HG02678 (cell line): ENCODE results near the gene ACSM2B.
"Not testable (repeated sequence)": the region's sequence is repeated elsewhere in the genome, so short reads cannot be mapped to it uniquely, and the experiment has no call there.

ENCODE experiments used
- ATAC-seq: cut with Tn5 transposase; IDR thresholded peaks from one replicate; pipeline ENCODE4 v1.9.1; 2021; ENCODE audit warnings: mild to moderate bottlenecking, moderate library complexity; ENCODE audit not compliant: unreplicated experiment

ACSM2B gene

DNA sequence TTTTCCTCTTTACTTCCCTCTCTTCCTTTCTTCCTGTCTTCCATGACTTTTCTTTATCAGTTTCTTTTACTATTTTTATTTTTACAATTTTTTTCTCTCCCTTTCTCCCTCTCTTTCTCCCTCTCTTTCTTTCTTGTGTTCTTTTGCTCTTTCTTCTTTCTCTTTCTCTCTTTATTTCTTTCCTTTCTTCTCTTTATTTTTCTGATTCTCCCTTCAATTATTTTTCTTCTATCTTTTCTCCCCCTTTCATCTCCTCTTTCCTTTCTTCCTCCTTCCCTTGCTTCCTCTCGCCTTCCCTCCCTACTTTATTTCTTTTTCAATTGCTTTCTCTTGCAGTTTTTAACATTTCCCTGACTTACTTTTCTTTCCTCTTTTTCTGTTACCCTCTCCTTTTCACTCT lies 39.5 kb downstream of the ACSM2B start:
- ATAC-seq: not testable (repeated sequence)

- not testable (repeated sequence) for ATAC-seq
Measured at GRCh38 chr16:20532284-20532792, 43.8 kb downstream of the ACSM2B start.

DNA sequence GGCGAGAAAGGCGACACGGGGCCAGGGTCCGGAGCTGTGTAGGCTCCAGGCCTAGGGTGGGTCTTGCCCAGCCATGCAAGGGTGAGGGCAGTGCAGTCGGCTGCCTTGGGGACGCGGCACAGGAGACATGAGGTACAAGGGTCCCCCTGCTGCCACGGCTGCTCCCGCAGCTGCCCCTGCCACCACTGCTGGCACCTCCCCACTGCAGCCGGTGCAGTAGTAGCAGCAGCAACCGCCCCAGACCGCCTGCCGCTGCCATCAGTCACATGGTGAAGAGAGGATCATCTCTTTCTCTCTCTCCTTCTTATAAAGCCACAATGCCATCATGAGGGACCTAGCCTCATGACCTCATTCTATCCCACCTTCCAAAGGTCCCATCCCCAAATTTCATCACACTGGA lies 44.4 kb downstream of the ACSM2B start:
- ATAC-seq: not testable (repeated sequence)

- no peak for ATAC-seq
Measured at GRCh38 chr16:20520103-20520502, 56.1 kb downstream of the ACSM2B start.

- no peak for ATAC-seq
Measured at GRCh38 chr16:20519231-20519630, 56.9 kb downstream of the ACSM2B start.

- no peak for ATAC-seq
Measured at GRCh38 chr16:20517149-20517548, 59.0 kb downstream of the ACSM2B start.

DNA sequence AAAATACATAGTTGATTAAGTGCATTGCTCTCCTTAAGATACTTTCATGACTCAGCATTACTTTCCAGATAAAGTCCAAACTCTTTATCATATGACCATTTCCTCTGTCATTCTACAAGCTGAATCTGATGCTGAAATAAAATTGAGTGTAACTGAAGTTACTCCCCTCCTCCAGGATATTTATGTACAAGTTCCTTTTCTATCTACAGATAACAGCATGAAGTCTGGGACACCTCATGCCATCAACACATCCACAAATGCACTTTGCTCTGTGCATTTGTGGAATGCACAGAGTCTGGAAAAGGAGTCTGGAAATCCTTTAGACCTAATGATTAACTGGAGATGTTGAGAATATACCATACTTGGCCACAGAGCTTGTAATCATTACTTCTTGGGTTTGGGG lies 60.5 kb downstream of the ACSM2B start:
- ATAC-seq: no peak

DNA sequence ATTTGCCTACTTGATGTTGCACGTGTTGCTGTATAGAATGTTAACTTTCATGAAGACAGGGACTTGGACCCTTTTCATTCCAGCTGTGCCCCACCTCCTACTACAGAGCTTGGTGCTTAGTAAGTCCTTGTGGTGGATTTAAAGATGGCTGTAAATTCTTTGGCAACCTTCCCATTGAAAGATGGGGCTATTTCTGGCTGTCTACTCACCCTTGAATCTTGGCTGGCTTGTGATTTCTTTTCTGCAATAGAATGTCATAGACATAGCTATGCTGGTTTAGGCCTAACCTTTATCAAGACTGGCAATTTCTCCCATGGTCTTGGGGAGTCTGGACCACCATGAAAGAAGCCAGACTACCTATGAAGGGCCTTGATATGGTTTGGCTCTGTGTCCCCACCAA lies 65.8 kb downstream of the ACSM2B start:
- ATAC-seq: no peak

DNA sequence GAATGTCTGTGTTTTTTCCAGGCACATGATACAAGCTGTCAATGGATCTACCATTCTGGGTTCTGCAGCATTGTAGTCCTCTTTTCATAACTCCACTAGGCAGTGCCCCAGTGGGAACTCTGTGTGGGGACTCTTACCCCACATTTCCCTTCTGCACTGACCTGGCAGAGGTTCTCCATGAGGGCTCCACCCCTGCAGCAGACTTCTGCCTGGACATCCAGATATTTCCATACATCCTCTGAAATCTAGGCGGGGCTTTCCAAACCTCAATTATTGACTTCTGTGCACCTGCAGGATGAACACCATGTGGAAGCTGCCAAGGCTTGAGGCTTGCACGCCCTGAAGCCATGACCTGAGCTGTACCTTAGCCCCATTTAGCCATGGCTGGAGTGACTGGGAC lies 68.9 kb downstream of the ACSM2B start:
- ATAC-seq: no peak

DNA sequence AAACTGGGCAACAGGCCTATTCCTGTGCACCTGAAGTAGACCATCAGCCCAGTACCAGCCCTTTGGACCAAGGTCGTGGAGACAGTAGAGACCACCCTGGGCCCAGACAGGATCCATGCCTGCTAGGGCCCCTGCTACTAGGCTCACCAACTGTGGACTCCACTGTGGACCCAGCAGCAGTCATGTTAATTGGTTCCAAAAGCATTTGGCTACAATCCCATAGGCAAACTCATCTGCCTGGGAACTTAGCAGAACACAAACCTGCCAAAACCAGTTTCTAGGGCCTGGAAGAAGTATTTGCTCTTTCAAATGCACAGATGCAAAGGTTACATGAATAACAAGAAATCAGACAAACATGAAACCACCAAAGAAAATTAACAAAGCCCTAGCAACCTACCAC lies 71.7 kb downstream of the ACSM2B start:
- no peak for ATAC-seq

GRCh38 chr16:20491448-20491847 lies 84.7 kb downstream of the ACSM2B start:
- not testable (repeated sequence) for ATAC-seq

- ATAC-seq: not testable (repeated sequence)
Measured at GRCh38 chr16:20490994-20491393, 85.2 kb downstream of the ACSM2B start.
